Mesodermal cell (in vitro differentiated cells): ENCODE results near the gene ARHGAP26.

Experiments
- H3K27ac ChIP-seq: 2 replicates; pipeline ENCODE4 v1.7.0; 2013; ENCODE audit warnings: mild to moderate bottlenecking, low read depth, low read length, moderate library complexity; ENCODE audit not compliant: severe bottlenecking
- H3K36me3 ChIP-seq: 2 replicates; pipeline ENCODE4 v1.7.1; 2013; ENCODE audit warnings: mild to moderate bottlenecking, low read length, moderate library complexity; ENCODE audit not compliant: control insufficient read depth, insufficient read depth
- H3K4me1 ChIP-seq: one replicate; pipeline ENCODE4 v1.7.1; 2013; ENCODE audit warnings: mild to moderate bottlenecking, low read length; ENCODE audit not compliant: insufficient read depth, control insufficient read depth, poor library complexity, severe bottlenecking
- H3K4me3 ChIP-seq: 2 replicates; pipeline ENCODE4 v1.7.0; 2013; ENCODE audit warnings: low read length, control low read depth, mild to moderate bottlenecking; ENCODE audit not compliant: insufficient read depth, poor library complexity, severe bottlenecking; ENCODE audit errors: extremely low read depth
- H3K9me3 ChIP-seq: 2 replicates; pipeline ENCODE4 v1.7.1; 2013; ENCODE audit warnings: mild to moderate bottlenecking, low read length, moderate library complexity; ENCODE audit not compliant: control insufficient read depth
- WGBS, 2 experiments: methylation state at CpG; one replicate each; pipeline ENCODE4 v1.1.5; 2013; ENCODE audit warnings: missing lambda C conversion rate in 2 of 2; ENCODE audit not compliant: insufficient coverage in 2 of 2; 5-methylcytosine and 5-hydroxymethylcytosine counted together

Gene ARHGAP26

GRCh38 chr5:142754031-142754430 lies 16.1 kb upstream of the ARHGAP26 start:
- Histone ChIP-seq H3K4me1 (peaks cover 15% of the 10 kb centered on the region), H3K27ac (no peak overlapping the region), H3K36me3 (no peaks in the 10 kb centered on the region), H3K4me3 (no peak overlapping the region), H3K9me3 (no peaks in the 10 kb centered on the region)
- WGBS, 2 experiments, result 95 to 100% methylated on average over 2 of the region's 3 CpGs

- H3K4me1 ChIP-seq, result peaks cover 2% of the 10 kb centered on the region
- WGBS, 2 experiments, result no CpG with 5 or more reads among the region's 3 CpGs
- no peaks in the 10 kb centered on the region for H3K36me3 ChIP-seq
- H3K4me3 ChIP-seq, result no peak overlapping the region
- H3K27ac ChIP-seq, result no peak overlapping the region
- no peaks in the 10 kb centered on the region for H3K9me3 ChIP-seq
Measured at GRCh38 chr5:142756576-142756975, 13.6 kb upstream of the ARHGAP26 start.

GRCh38 chr5:142757564-142757963 lies 12.6 kb upstream of the ARHGAP26 start:
- Histone ChIP-seq H3K4me1 (no peaks in the 10 kb centered on the region), H3K4me3 (no peak overlapping the region), H3K27ac (no peak overlapping the region), H3K9me3 (no peaks in the 10 kb centered on the region), H3K36me3 (no peaks in the 10 kb centered on the region)
- 70 to 94% methylated on average over 4 of the region's 4 CpGs for WGBS, 2 experiments

GRCh38 chr5:142758062-142758795 lies 11.9 kb upstream of the ARHGAP26 start:
- no peaks in the 10 kb centered on the region for H3K9me3 ChIP-seq

GRCh38 chr5:142758796-142759145 lies 11.4 kb upstream of the ARHGAP26 start:
- H3K4me1 ChIP-seq, result no peaks in the 10 kb centered on the region
- H3K36me3 ChIP-seq, result no peaks in the 10 kb centered on the region
- H3K9me3 ChIP-seq, result no peaks in the 10 kb centered on the region
- no peak overlapping the region for H3K4me3 ChIP-seq
- no peak overlapping the region for H3K27ac ChIP-seq
- 86 to 89% methylated on average over 1 of the region's 1 CpG for WGBS, 2 experiments

More at GRCh38 chr5:142758062-142758795, 11.9 kb upstream of the ARHGAP26 start:
- H3K4me1 ChIP-seq, result no peaks in the 10 kb centered on the region
- no peak overlapping the region for H3K27ac ChIP-seq
- H3K4me3 ChIP-seq, result no peak overlapping the region
- 95 to 98% methylated on average over 4 of the region's 7 CpGs for WGBS, 2 experiments
- no peaks in the 10 kb centered on the region for H3K36me3 ChIP-seq

GRCh38 chr5:142763701-142764100 lies 6.5 kb upstream of the ARHGAP26 start:
- Histone ChIP-seq H3K9me3 (no peaks in the 10 kb centered on the region), H3K4me1 (no peaks in the 10 kb centered on the region), H3K27ac (no peak overlapping the region), H3K36me3 (no peaks in the 10 kb centered on the region), H3K4me3 (no peak overlapping the region)
- WGBS, 2 experiments, result no CpG with 5 or more reads among the region's 1 CpG

GRCh38 chr5:142767178-142767577 lies 3.0 kb upstream of the ARHGAP26 start:
- Histone ChIP-seq H3K27ac (no peak overlapping the region), H3K36me3 (no peaks in the 10 kb centered on the region), H3K4me3 (no peak overlapping the region), H3K4me1 (no peaks in the 10 kb centered on the region), H3K9me3 (no peaks in the 10 kb centered on the region)
- WGBS, 2 experiments, result 86 to 100% methylated on average over 2 of the region's 3 CpGs

GRCh38 chr5:142767911-142768310 lies 2.3 kb upstream of the ARHGAP26 start:
- Histone ChIP-seq H3K4me3 (no peak overlapping the region), H3K27ac (no peak overlapping the region), H3K9me3 (no peaks in the 10 kb centered on the region), H3K4me1 (no peaks in the 10 kb centered on the region), H3K36me3 (no peaks in the 10 kb centered on the region)
- 67% methylated on average over 1 of the region's 1 CpG; no CpG with 5 or more reads in 1 of the 2 experiments for WGBS, 2 experiments

- Histone ChIP-seq H3K27ac (no peak overlapping the region), H3K9me3 (no peaks in the 10 kb centered on the region), H3K4me1 (no peaks in the 10 kb centered on the region), H3K36me3 (no peaks in the 10 kb centered on the region), H3K4me3 (peak overlapping the region; percentile 68)
- WGBS, 2 experiments, result 15 to 18% methylated on average over 8 to 9 of the region's 15 CpGs
Measured at GRCh38 chr5:142769251-142769792, 855 bp upstream of the ARHGAP26 start.

GRCh38 chr5:142770650-142771609 lies 753 bp downstream of the ARHGAP26 start:
- no peaks in the 10 kb centered on the region for H3K4me1 ChIP-seq
- no peak overlapping the region for H3K27ac ChIP-seq
- no peaks in the 10 kb centered on the region for H3K36me3 ChIP-seq
- 0 to 1% methylated on average over 70 to 79 of the region's 86 CpGs for WGBS, 2 experiments
- H3K4me3 ChIP-seq, result peak overlapping the region; percentile 68
- no peaks in the 10 kb centered on the region for H3K9me3 ChIP-seq
